ENCODE results near the gene PHF24. TPM values are rescaled to one million over a fixed set of nuclear protein-coding genes. Genes with fewer than 3 reads are reported as not detected.

PHF24 gene
- total and polyA plus RNA-seq, 2 of the 13 experiments (the other 11 are each of a cell fraction or from before 2014, with no cell fraction given): 0.05 TPM; not detected in 1

DNA sequence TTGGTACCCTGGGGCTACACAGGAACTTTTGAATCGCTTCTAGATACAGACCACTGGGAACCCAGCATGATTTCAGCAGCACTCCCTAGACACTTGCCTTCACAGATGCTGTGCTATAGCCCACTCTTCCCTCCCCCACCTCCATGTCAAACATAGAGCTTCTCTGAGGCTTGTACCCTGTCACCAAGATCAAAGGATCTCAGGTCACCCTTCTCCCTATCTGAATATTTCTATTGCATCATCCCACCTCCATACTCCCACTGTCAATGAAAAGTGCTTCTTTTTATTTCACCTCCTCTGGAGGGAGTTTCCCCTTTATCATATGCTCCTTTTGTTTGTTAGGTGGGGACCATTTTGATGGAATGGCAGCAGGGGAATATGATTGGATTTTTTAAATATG, 29.2 kb upstream of the PHF24 start:
- in situ Hi-C loops (cut with HindIII; ENCODE audit: extremely low pct_ligation_motif_present, low pct_unique_long_range_greater_than_20kb) (no loop called here), intact Hi-C loops (cut with micrococcal nuclease; ENCODE audit: unreplicated experiment) (no loop called here)
- DNase-seq (ENCODE audit: low spot score): peak; percentile 12
- ATAC-seq: no peak
- no peak overlapping the region for H3K27ac ChIP-seq (ENCODE audit: extremely low read length, insufficient read depth, low read length)
- no peak overlapping the region for H2AFZ ChIP-seq (ENCODE audit: low read length)
- no peak overlapping the region for H3K9ac ChIP-seq (ENCODE audit: insufficient read depth, low read depth, low read length)
- H3K9me3 ChIP-seq (ENCODE audit: low read length): peaks cover 6% of the 10 kb centered on the region; the same call in 1 of the 2 replicates
- no peaks in the 10 kb centered on the region for H4K20me1 ChIP-seq (ENCODE audit: insufficient read depth, low read length)
- peaks cover 8% of the 10 kb centered on the region for H3K4me1 ChIP-seq (ENCODE audit: insufficient read depth, low read length)
- H3K27me3 ChIP-seq (ENCODE audit: control insufficient read depth in 1 of 2, insufficient read depth in 2 of 2, low read length in 2 of 2): no peaks in the 10 kb centered on the region
- no peak overlapping the region for H3K4me2 ChIP-seq (ENCODE audit: low read depth, low read length)
- no peaks in the 10 kb centered on the region for H3K36me3 ChIP-seq (replicated peaks in 1 of 2; ENCODE audit: control insufficient read depth in 1 of 2, insufficient read depth in 2 of 2, low read length in 2 of 2)
- BruUV-seq (replicated peaks): no TSS peak
- H3K79me2 ChIP-seq (ENCODE audit: insufficient read depth, low read length): no peaks in the 10 kb centered on the region
- no peak for TF ChIP-seq NR1H2 (CRISPR knock-in tag; IDR thresholded peaks at IDR 0.05; ENCODE audit: borderline replicate concordance, low read depth)
- TF ChIP-seq ATF7 (IDR thresholded peaks at IDR 0.05): peak; percentile 30; the same call in 1 of the 2 replicates
- TF ChIP-seq ATF7 (CRISPR knock-in tag; IDR thresholded peaks at IDR 0.05): no peak
- peak; percentile 57 for TF ChIP-seq CEBPB (IDR thresholded peaks at IDR 0.05; ENCODE audit: borderline replicate concordance, low read depth, low read length)
- H3K4me3 ChIP-seq (replicated peaks in 1 of 3; ENCODE audit: insufficient read depth in 1 of 3, low read depth in 2 of 3, low read length in 3 of 3): no peak overlapping the region
- FAIRE-seq: no peak
- POLR2A ChIA-PET: no interaction called here
- 0% methylated on average over 1 of the region's 1 CpG for WGBS (ENCODE audit: low lambda C conversion rate)
- CTCF ChIA-PET (ENCODE audit: low intra/inter-chr PET ratio, low total read pairs): no interaction called here

DNA sequence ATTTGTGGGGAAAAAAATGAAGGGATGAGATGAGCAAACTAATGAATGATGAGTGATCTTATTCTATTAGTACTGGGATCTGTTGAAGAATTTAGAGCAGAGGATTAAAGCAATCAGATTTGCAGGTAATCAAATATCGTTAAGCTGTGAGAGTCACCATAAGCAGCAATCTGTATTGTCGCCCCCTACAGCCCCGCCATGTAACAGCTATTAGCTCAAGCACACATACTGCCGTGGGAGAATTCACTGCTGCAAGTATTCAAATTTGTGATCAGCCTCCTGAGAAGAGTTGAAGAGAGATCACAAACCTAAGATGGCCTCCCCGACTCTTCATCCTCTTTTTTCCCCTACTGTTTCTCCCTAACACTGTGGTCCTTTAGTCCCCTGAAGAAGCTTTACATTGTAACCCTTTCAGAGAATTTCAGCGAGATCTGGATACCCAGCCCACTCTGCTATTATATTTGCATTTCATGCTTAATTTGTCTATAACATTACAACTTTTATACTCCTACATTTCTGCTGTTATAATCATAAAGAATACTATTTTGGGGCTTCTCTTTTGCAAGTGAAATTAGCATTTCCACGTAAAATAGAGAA, 28.5 kb upstream of the PHF24 start:
- intact Hi-C loops (cut with micrococcal nuclease; ENCODE audit: unreplicated experiment) (no loop called here), in situ Hi-C loops (cut with HindIII; ENCODE audit: extremely low pct_ligation_motif_present, low pct_unique_long_range_greater_than_20kb) (no loop called here)
- Histone ChIP-seq H4K20me1 (ENCODE audit: insufficient read depth, low read length) (no peaks in the 10 kb centered on the region), H2AFZ (ENCODE audit: low read length) (no peak overlapping the region), H3K4me3 (replicated peaks in 1 of 3; ENCODE audit: insufficient read depth in 1 of 3, low read depth in 2 of 3, low read length in 3 of 3) (no peak overlapping the region), H3K4me2 (ENCODE audit: low read depth, low read length) (no peak overlapping the region), H3K27me3 (ENCODE audit: control insufficient read depth in 1 of 2, insufficient read depth in 2 of 2, low read length in 2 of 2) (no peaks in the 10 kb centered on the region), H3K79me2 (ENCODE audit: insufficient read depth, low read length) (no peaks in the 10 kb centered on the region), H3K36me3 (replicated peaks in 1 of 2; ENCODE audit: control insufficient read depth in 1 of 2, insufficient read depth in 2 of 2, low read length in 2 of 2) (no peaks in the 10 kb centered on the region), H3K9ac (ENCODE audit: insufficient read depth, low read depth, low read length) (no peak overlapping the region), H3K9me3 (ENCODE audit: low read length) (peaks cover 4% of the 10 kb centered on the region; the same call in 1 of the 2 replicates), H3K27ac (ENCODE audit: extremely low read length, insufficient read depth, low read length) (no peak overlapping the region), H3K4me1 (ENCODE audit: insufficient read depth, low read length) (peaks cover 11% of the 10 kb centered on the region)
- ATAC-seq (peak; percentile 75), FAIRE-seq (peak; percentile 65), DNase-seq (ENCODE audit: low spot score) (peak; percentile 23)
- ChIA-PET CTCF (ENCODE audit: low intra/inter-chr PET ratio, low total read pairs) (no interaction called here), POLR2A (no interaction called here)
- TF ChIP-seq, protein P1, sequence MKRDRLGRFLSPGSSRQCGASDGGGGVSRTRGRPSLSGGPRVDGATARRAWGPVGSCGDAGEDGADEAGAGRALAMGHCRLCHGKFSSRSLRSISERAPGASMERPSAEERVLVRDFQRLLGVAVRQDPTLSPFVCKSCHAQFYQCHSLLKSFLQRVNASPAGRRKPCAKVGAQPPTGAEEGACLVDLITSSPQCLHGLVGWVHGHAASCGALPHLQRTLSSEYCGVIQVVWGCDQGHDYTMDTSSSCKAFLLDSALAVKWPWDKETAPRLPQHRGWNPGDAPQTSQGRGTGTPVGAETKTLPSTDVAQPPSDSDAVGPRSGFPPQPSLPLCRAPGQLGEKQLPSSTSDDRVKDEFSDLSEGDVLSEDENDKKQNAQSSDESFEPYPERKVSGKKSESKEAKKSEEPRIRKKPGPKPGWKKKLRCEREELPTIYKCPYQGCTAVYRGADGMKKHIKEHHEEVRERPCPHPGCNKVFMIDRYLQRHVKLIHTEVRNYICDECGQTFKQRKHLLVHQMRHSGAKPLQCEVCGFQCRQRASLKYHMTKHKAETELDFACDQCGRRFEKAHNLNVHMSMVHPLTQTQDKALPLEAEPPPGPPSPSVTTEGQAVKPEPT (CRISPR knock-in tag; IDR thresholded peaks at IDR 0.05; ENCODE audit: low read depth): no peak
- TF ChIP-seq MAFF (IDR thresholded peaks at IDR 0.05; ENCODE audit: low read depth, low read length): no peak
- TF ChIP-seq, protein P2, sequence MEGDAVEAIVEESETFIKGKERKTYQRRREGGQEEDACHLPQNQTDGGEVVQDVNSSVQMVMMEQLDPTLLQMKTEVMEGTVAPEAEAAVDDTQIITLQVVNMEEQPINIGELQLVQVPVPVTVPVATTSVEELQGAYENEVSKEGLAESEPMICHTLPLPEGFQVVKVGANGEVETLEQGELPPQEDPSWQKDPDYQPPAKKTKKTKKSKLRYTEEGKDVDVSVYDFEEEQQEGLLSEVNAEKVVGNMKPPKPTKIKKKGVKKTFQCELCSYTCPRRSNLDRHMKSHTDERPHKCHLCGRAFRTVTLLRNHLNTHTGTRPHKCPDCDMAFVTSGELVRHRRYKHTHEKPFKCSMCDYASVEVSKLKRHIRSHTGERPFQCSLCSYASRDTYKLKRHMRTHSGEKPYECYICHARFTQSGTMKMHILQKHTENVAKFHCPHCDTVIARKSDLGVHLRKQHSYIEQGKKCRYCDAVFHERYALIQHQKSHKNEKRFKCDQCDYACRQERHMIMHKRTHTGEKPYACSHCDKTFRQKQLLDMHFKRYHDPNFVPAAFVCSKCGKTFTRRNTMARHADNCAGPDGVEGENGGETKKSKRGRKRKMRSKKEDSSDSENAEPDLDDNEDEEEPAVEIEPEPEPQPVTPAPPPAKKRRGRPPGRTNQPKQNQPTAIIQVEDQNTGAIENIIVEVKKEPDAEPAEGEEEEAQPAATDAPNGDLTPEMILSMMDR (CRISPR knock-in tag; IDR thresholded peaks at IDR 0.05): peak; percentile 56
- TF ChIP-seq, protein P3, sequence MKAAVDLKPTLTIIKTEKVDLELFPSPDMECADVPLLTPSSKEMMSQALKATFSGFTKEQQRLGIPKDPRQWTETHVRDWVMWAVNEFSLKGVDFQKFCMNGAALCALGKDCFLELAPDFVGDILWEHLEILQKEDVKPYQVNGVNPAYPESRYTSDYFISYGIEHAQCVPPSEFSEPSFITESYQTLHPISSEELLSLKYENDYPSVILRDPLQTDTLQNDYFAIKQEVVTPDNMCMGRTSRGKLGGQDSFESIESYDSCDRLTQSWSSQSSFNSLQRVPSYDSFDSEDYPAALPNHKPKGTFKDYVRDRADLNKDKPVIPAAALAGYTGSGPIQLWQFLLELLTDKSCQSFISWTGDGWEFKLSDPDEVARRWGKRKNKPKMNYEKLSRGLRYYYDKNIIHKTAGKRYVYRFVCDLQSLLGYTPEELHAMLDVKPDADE (CRISPR knock-in tag; IDR thresholded peaks at IDR 0.05): no peak
- TF ChIP-seq, protein P4, sequence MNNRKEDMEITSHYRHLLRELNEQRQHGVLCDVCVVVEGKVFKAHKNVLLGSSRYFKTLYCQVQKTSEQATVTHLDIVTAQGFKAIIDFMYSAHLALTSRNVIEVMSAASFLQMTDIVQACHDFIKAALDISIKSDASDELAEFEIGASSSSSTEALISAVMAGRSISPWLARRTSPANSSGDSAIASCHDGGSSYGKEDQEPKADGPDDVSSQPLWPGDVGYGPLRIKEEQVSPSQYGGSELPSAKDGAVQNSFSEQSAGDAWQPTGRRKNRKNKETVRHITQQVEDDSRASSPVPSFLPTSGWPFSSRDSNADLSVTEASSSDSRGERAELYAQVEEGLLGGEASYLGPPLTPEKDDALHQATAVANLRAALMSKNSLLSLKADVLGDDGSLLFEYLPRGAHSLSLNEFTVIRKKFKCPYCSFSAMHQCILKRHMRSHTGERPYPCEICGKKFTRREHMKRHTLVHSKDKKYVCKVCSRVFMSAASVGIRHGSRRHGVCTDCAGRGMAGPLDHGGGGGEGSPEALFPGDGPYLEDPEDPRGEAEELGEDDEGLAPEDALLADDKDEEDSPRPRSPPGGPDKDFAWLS (CRISPR knock-in tag; IDR thresholded peaks at IDR 0.05; ENCODE audit: borderline replicate concordance): no peak
- 0 out of 2 replicates have a peak, but pooled peaks have one; percentile 7 for TF ChIP-seq SMC3 (IDR thresholded peaks at IDR 0.05; ENCODE audit: low read length)
- BruUV-seq (replicated peaks): no TSS peak
- WGBS (ENCODE audit: low lambda C conversion rate): 22% methylated on average over 7 of the region's 7 CpGs
